ENCODE measurements around the gene AIFM1.
A peak's percentile ranks its signal among the peaks of the same experiment; 100 is the strongest.

The AIFM1 gene

GRCh38 chrX:130170752-130171445 is 5.3 kb upstream of the AIFM1 start:
- peak overlapping the region; percentile 41; the same call in 1 of the 2 replicates for H3K27ac ChIP-seq

DNA sequence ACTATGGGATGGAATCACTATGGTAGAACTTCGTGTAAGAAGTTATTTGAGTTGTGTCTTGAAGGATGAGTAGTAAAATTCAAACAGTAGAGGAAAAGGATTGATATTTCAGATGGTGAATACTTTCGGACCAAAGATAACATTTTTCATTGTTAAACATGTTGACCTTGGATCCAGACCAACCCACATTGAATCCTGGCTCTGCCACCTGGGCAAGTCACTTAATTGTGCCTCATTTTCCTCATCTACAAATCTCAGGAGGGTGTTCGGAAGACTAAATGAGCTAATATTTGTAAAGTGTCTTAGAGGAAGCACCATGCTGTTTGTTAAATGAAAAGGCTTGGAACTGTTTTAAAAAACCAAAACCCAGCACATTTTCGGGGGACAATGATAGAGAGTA is 1.4 kb upstream of the AIFM1 start:
- peak overlapping the region; percentile 79 for H3K27ac ChIP-seq
- TF ChIP-seq CTCF (conservative IDR thresholded peaks at IDR 0.05): no peak

More at GRCh38 chrX:130170752-130171445, 5.3 kb upstream of the AIFM1 start:
- TF ChIP-seq CTCF (conservative IDR thresholded peaks at IDR 0.05): no peak

- no peak for TF ChIP-seq CTCF (conservative IDR thresholded peaks at IDR 0.05)
- peak overlapping the region; percentile 79 for H3K27ac ChIP-seq
Observed at GRCh38 chrX:130166503-130166777, 799 bp upstream of the AIFM1 start.

- no peak for TF ChIP-seq CTCF (conservative IDR thresholded peaks at IDR 0.05)
- H3K27ac ChIP-seq: peak overlapping the region; percentile 79
Observed at GRCh38 chrX:130165181-130165702, 399 bp downstream of the AIFM1 start.

DNA sequence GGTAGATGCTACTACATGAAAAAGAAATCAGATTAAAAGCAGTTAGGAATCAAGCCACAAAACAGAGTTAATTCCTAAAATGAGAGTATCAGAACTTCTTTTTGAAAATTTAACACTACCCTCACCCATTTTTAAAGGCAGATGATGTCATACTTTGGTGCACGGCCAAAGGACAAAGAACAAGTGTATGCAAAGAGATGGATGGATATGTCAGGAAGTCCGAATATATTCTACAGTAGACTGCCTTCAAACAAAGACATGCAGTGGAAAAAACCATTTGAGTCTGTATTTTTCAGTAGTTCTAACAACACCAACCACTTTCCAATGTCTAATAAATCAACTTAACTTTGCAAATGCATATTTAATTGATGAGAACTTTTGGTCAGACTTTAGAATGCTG is 2.2 kb downstream of the AIFM1 start:
- H3K27ac ChIP-seq: no peak overlapping the region
- TF ChIP-seq CTCF (conservative IDR thresholded peaks at IDR 0.05): no peak

DNA sequence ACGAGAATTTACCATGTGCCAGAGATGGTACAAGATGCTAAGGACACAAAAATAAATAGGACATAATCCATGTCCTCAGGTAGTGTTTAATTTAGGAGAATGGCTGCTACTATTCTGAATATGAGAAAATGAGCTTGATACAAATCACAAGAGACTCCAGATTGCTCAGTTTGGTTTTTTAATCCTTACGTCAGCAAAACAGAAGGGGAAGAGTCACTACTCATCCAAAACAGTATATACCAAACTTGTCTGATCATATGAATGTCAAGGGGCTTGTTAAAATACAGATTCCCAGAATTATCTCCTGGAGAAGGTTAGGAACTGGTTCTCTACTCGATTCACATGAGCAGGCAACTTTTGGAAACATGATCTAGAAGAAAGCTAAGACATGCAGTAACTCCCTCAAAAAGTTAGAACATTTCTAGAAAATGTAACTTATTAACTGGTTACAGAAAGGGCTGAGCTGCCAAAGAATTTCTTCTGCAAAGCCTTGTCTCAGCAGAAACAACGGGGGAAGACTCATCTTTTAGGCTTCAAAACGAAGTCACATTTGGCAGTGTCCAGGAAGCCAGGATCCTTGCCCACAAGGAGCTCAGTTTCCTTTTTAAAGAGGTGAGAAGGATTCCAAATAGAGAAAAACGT is 3.4 kb downstream of the AIFM1 start:
- H3K27ac ChIP-seq: no peak overlapping the region
- TF ChIP-seq CTCF (conservative IDR thresholded peaks at IDR 0.05): no peak

DNA sequence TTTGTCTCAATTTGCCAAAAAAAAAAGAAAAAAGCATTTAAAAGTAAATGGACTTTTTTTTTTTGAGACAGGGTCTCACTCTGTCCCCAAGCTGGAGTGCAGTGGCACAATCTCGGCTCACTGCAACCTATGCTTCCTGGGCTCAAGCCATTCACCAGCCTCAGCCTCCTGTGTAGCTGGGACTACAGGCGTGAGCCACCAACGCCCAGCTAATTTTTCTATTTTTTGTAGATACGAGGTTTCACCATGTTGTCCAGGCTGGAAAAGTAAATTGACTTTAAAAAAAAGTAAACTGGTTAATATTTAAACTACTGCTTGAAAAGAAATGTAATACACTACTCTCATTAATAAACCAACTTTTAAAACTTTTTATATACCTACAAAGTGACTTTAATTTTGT is 5.9 kb downstream of the AIFM1 start:
- H3K27ac ChIP-seq: peak overlapping the region; percentile 32
- no peak for TF ChIP-seq CTCF (conservative IDR thresholded peaks at IDR 0.05)
